Activated naive CD4-positive, alpha-beta T cell treated with anti-CD3 and anti-CD28 coated beads, Interleukin-2, amount 10 ng/mL, durations not matched to agents 7 days and 5 days (primary cell): Measurements from ENCODE around the gene CERS5.
A peak's percentile ranks its signal among the peaks of the same experiment; 100 is the strongest.
"Not testable (repeated sequence)": the region's sequence is repeated elsewhere in the genome, so short reads cannot be mapped to it uniquely, and the experiment has no call there.

Source experiments
- CTCF ChIA-PET: fragments of 350-600 bp; sonication (Branson Sonifier 250); formaldehyde crosslinking; loops from one replicate; lab custom pipeline; 2021; ENCODE audit warnings: antibody characterized with exemption; lab: Charles Lee
- DNase-seq: peaks from one replicate; pipeline ENCODE4 v3.0.0-alpha.2; 2020
- H3K27ac Mint-ChIP-seq: one replicate; pipeline ENCODE4 v1.8.0; 2021; ENCODE audit warnings: mild to moderate bottlenecking, moderate library complexity, mixed read lengths
- H3K27me3 Mint-ChIP-seq: one replicate; pipeline ENCODE4 v1.8.0; 2021; ENCODE audit warnings: mild to moderate bottlenecking, mixed read lengths
- H3K36me3 Mint-ChIP-seq: one replicate; pipeline ENCODE4 v1.8.0; 2021; ENCODE audit warnings: mixed read lengths
- H3K4me1 Mint-ChIP-seq: one replicate; pipeline ENCODE4 v1.8.0; 2021; ENCODE audit warnings: mixed read lengths
- H3K4me3 Mint-ChIP-seq: one replicate; pipeline ENCODE4 v1.8.0; 2021; ENCODE audit warnings: mild to moderate bottlenecking, moderate library complexity, mixed read lengths
- H3K9me3 Mint-ChIP-seq: one replicate; pipeline ENCODE4 v1.8.0; 2021; ENCODE audit warnings: mixed read lengths

CERS5 gene

DNA sequence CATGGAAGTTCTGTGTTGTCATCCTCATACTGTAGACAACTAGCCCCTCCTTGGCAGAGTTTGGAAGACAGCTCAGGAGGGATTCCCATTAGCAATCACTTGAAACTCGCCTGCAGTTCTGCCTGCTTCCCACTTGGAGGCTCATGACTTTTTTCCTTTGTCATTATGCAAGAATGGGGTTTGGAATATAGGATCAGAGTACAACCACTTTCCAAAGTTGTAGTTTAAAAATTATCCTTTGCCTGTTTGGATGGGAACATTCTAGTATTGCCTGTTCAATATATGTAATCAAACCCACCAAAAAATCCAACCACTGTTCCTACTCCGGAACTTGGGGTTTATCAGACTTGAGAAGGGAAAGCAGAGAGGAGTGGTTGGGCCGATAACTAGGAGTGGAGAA, 65.5 kb downstream of the CERS5 start:
- H3K27ac Mint-ChIP-seq: no peak overlapping the region
- H3K4me3 Mint-ChIP-seq: no peak overlapping the region
- no peaks in the 10 kb centered on the region for H3K9me3 Mint-ChIP-seq
- no peaks in the 10 kb centered on the region for H3K4me1 Mint-ChIP-seq
- peaks cover 21% of the 10 kb centered on the region for H3K27me3 Mint-ChIP-seq
- CTCF ChIA-PET: interaction anchor here (2.1 to 4.7 kb wide), 2 partner anchors 10 to 12 kb away, joined by 7 to 27 read pairs; partner anchors contain the start of gene COX14
- H3K36me3 Mint-ChIP-seq: peaks cover 34% of the 10 kb centered on the region
- no peak for DNase-seq

DNA sequence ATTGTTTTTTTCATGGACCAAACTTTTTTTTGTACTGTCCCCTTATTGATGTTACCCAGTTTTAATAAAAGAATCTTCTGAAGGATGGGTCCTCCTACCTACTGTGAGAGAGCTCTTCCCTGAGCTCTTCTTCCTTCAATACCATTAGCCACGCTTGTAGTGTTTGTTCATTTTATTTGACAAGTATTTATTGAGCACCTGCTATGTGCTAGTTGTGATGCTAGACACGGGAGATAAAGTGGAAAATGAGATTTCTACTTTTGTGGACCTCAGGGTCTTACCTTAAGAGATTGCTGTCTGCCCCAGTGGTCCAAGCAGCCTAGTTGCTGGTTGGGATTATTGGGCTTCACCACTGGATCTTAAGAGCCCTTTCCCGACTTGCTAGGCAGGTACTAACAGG, 66.6 kb downstream of the CERS5 start:
- DNase-seq: no peak
- CTCF ChIA-PET: interaction anchor here (0.8 to 4.7 kb wide), 4 partner anchors 11 to 133 kb away, joined by 3 to 27 read pairs (median 6); partner anchors contain the start of genes COX14 and SMARCD1
- H3K4me3 Mint-ChIP-seq: no peak overlapping the region
- no peaks in the 10 kb centered on the region for H3K9me3 Mint-ChIP-seq
- H3K4me1 Mint-ChIP-seq: no peaks in the 10 kb centered on the region
- peaks cover 16% of the 10 kb centered on the region for H3K27me3 Mint-ChIP-seq
- no peak overlapping the region for H3K27ac Mint-ChIP-seq
- H3K36me3 Mint-ChIP-seq: peaks cover 45% of the 10 kb centered on the region

DNA sequence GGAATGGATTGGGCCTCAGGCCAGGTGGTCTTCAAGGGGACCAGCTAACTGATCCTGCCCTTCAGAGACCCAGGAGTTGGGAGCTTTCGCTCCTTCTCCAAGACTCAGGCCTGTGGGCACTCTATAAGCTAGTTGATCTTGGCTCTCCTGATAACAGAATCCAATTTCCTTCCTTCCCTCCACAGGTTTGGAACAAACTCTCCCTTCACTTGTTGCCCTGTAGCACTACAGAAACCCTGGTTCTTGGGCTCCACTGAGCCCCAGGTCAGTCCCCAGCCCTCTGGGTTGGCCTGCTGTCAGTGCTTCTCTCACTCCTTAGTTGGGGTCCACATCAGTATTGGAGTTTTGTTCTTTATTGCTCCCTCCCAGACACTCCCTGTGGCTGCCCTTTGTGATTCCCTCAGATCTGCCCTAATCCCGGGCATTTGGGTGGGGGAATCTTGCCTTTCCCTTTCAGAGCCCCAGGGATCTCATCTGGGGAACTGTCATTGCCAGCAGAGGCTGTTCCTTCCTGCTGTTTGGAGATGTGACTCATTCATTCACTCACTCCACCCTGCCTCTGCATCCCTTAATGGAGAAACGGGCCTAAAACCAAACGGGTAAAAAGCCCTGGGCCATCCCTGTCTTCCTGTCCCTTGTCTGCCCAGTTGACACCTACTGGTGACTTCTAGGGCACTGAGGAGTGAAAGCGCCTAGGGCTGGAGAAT, 67.7 kb downstream of the CERS5 start:
- H3K4me3 Mint-ChIP-seq: no peak overlapping the region
- H3K27me3 Mint-ChIP-seq: peaks cover 6% of the 10 kb centered on the region
- DNase-seq: no peak
- no peaks in the 10 kb centered on the region for H3K9me3 Mint-ChIP-seq
- H3K27ac Mint-ChIP-seq: no peak overlapping the region
- peaks cover 52% of the 10 kb centered on the region for H3K36me3 Mint-ChIP-seq
- CTCF ChIA-PET: interaction anchor here (0.6 to 1.3 kb wide), 2 partner anchors 12 to 28 kb away, joined by 4 to 7 read pairs; partner anchors contain the start of gene COX14
- H3K4me1 Mint-ChIP-seq: no peaks in the 10 kb centered on the region

DNA sequence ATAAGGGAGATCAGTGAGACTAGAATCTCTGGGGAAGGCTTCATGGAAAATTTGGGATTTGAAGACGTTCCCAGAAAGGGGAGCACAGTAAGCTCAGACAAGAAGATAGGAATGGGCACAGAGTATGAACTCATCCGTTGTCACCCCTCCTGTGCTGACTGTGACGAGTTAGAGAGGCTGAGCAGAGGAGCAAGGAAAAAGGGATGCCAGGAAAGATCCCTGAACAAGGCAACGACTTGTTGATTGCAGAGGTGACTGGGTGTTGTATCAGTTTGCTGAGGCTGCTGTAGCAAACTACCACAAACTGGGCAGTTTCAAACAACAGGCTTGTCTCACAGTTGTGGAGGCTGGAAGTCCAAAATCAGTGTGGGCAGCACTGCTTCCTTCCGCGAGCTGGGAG, 69.2 kb downstream of the CERS5 start:
- DNase-seq: no peak
- Mint-ChIP-seq H3K4me3 (no peak overlapping the region), H3K9me3 (no peaks in the 10 kb centered on the region), H3K27me3 (no peaks in the 10 kb centered on the region), H3K27ac (no peak overlapping the region), H3K36me3 (peaks cover 60% of the 10 kb centered on the region), H3K4me1 (no peaks in the 10 kb centered on the region)
- CTCF ChIA-PET: interaction anchor here (1.2 kb wide), 1 partner anchor 78 kb away, joined by 3 read pairs; no protein-coding TSS in a partner anchor

DNA sequence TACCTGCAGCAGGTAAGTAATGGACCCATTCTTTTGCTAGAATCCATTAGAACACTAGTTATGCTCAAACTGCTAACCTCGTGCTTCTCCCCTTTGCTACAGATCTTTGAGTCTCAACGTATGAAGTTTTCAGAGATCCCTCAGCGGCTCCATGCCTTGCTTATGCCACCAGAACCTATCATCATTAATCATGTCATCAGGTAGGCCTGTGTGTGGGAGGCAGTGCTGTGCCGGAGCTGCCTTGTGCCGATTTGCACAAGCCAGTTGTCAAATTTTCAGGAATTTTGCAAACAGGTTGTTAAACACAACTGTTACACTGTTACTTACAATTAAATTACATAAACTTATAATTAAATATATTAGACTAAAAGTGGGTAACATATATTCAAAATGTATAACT, 76.8 kb downstream of the CERS5 start:
- H3K4me1 Mint-ChIP-seq: peaks cover 20% of the 10 kb centered on the region
- no peaks in the 10 kb centered on the region for H3K27me3 Mint-ChIP-seq
- no peak overlapping the region for H3K27ac Mint-ChIP-seq
- H3K4me3 Mint-ChIP-seq: no peak overlapping the region
- H3K9me3 Mint-ChIP-seq: no peaks in the 10 kb centered on the region
- DNase-seq: no peak
- peaks cover 38% of the 10 kb centered on the region for H3K36me3 Mint-ChIP-seq
- CTCF ChIA-PET: interaction anchor here (1.3 to 1.8 kb wide), 5 partner anchors 11 to 87 kb away, joined by 3 to 20 read pairs (median 6); partner anchors contain the start of genes COX14 and GPD1

DNA sequence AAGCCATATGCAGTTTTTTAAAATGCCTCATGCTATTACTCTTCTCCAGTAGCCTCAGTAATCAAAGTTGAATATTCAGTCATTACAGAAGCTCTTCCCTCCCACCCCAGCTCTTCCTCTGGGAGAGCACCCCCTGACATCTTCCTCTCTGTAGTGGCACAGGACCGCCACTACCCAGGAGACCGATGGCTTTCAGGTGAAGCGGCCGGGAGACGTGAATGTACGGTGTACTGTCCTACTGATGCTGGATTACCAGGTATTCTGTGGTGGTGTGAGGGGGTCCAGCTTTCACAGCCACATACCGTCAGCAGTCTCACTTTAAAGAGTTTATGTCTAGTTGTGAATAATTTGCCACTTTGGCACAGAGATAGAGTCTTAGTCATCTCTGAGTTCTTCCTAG, 77.4 kb downstream of the CERS5 start:
- Mint-ChIP-seq H3K4me1 (peaks cover 23% of the 10 kb centered on the region), H3K36me3 (peaks cover 34% of the 10 kb centered on the region), H3K9me3 (no peaks in the 10 kb centered on the region), H3K4me3 (no peak overlapping the region), H3K27ac (peak overlapping the region; percentile 7), H3K27me3 (no peaks in the 10 kb centered on the region)
- DNase-seq: no peak
- CTCF ChIA-PET: interaction anchor here (0.7 to 1.8 kb wide), 11 partner anchors 11 to 122 kb away, joined by 3 to 20 read pairs (median 3); partner anchors contain the start of genes COX14 and GPD1

DNA sequence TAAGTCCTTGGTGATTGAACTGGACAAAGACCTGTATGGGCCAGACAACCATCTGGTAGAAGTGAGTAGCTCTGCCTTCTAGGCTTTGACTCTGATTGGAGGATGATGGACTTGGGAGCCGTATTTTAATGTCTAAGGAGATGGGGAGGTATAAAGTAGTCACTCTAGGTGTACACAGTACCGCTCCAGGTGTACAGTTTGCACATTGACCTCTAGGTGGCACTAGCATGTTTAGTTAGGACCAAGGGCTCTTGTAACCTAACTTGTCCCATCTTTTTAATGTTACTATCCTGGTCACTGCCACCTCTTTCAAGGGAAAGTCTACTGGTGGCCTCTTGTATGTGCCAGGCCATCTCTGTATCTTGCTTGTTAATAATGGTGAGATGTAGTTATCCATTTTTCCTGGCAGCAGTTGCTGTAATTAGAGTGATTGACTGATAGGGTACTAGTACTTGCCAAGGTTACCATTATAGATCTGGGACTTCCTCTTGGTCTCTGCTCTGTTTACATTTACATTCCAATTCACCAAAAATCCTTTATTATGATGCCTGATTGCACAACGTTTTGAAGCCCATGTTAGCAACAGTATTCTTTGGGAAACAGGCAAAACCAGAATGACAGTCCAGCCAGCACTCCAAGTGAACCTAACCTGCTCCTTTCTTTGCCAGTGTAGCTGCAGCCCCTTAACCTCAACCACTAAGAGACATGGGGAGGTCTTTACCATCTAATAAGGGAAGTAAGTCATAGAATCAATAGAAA, 78.4 kb downstream of the CERS5 start:
- peaks cover 26% of the 10 kb centered on the region for H3K4me1 Mint-ChIP-seq
- H3K36me3 Mint-ChIP-seq: peaks cover 27% of the 10 kb centered on the region
- H3K27ac Mint-ChIP-seq: no peak overlapping the region
- no peaks in the 10 kb centered on the region for H3K9me3 Mint-ChIP-seq
- no peaks in the 10 kb centered on the region for H3K27me3 Mint-ChIP-seq
- H3K4me3 Mint-ChIP-seq: no peak overlapping the region
- peak; percentile 72 for DNase-seq
- CTCF ChIA-PET: interaction anchor here (1.0 to 5.6 kb wide), 17 partner anchors 12 to 121 kb away, joined by 3 to 20 read pairs (median 4); partner anchors contain the start of genes COX14 and GPD1

DNA sequence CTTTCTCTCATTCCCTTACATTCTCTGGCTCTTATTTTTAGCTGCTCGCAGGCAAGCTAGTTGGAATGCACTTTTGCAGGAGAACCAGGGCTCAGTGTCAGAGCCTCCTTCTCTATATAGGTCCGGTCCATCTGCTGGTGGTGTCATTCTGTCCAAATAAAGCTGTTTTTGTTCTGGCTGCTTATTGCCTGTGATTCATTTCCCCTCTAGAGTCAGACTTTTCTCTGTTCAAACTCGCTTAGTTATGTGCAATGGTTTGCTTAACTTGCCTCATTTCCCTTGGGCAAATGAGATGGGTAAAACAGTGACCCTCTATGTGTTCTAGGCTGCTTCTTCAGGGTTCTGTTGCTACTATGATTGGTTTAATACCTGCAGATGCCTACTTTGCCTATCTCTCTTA, 79.2 kb downstream of the CERS5 start:
- DNase-seq: no peak
- Mint-ChIP-seq H3K4me1 (peaks cover 30% of the 10 kb centered on the region), H3K27me3 (no peaks in the 10 kb centered on the region), H3K36me3 (peaks cover 24% of the 10 kb centered on the region), H3K27ac (no peak overlapping the region), H3K4me3 (no peak overlapping the region), H3K9me3 (no peaks in the 10 kb centered on the region)
- CTCF ChIA-PET: interaction anchor here (0.5 to 5.6 kb wide), 12 partner anchors 12 to 555 kb away, joined by 3 to 20 read pairs (median 4); partner anchors contain the start of gene COX14

DNA sequence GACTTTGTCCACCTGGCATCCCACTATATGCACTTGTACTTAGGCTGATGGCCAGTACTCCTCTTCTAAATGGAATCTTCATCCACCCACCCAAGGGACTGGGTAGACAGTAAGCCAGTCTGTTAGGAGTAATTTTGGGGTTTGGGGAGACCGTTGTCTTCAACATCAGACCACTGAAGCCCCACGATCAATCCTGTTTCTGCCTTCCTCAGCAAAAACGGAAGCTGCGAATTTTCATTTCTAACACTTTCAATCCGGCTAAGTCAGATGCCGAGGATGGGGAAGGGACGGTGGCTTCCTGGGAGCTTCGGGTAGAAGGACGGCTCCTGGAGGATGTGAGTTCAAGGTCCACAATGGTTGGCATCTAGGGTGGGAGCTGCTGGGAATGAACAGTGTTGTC, 80.0 kb downstream of the CERS5 start:
- Mint-ChIP-seq H3K4me3 (no peak overlapping the region), H3K27me3 (no peaks in the 10 kb centered on the region), H3K4me1 (peaks cover 30% of the 10 kb centered on the region), H3K27ac (peak overlapping the region; percentile 35), H3K36me3 (peaks cover 24% of the 10 kb centered on the region), H3K9me3 (no peaks in the 10 kb centered on the region)
- CTCF ChIA-PET: interaction anchor here (0.7 to 5.6 kb wide), 10 partner anchors 13 to 89 kb away, joined by 3 to 20 read pairs (median 4); partner anchors contain the start of genes CERS5 and COX14
- no peak for DNase-seq

DNA sequence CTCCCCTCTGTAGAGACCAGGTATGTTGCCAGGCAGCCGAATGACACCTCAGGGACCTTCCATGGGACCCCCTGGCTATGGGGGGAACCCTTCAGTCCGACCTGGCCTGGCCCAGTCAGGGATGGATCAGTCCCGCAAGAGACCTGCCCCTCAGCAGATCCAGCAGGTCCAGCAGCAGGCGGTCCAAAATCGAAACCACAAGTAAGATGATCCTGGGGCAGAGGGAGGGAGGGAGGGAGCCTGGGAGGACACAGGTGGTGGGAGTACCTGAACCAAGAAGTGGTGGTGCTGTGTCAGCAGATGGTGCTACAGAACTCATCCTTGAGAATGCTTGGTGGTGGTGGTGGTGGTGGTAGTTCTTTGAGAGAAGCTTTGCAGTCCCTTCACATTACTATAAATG, 81.0 kb downstream of the CERS5 start:
- Mint-ChIP-seq H3K4me3 (peak overlapping the region; percentile 92), H3K4me1 (peaks cover 30% of the 10 kb centered on the region), H3K9me3 (no peaks in the 10 kb centered on the region), H3K27me3 (peaks cover 6% of the 10 kb centered on the region), H3K36me3 (peaks cover 19% of the 10 kb centered on the region), H3K27ac (peak overlapping the region; percentile 86)
- DNase-seq: peak; percentile 30
- CTCF ChIA-PET: interaction anchor here (0.8 to 5.6 kb wide), 7 partner anchors 12 to 309 kb away, joined by 3 to 40 read pairs (median 8); partner anchors contain the start of genes CERS5 and COX14

DNA sequence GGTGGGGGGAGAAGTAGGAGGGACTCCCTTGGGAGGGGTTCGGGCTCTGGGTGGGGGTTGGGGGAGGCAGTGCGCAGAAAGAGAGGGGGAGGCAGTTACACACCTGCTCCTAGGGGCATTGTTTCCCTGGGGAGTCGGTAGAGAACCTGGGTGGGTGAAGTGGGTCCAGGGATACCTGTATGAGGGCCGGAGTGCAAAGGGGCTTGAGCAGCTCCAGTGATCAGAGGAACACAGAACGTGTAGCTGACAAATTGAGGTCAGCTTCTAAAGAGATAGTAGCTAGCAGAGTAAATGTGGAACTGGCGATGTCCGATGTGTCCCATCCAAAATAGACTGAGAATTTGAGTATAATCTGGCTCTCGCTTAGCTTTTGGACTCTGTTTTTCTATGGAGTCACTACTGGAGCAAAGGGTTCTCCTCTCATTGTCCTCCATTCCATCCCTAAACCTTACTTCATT, 81.5 kb downstream of the CERS5 start:
- CTCF ChIA-PET: interaction anchor here (0.8 to 5.6 kb wide), 11 partner anchors 9 to 308 kb away, joined by 3 to 40 read pairs (median 5); partner anchors contain the start of gene COX14
- Mint-ChIP-seq H3K36me3 (peaks cover 16% of the 10 kb centered on the region), H3K27ac (peak overlapping the region; percentile 86), H3K4me1 (peaks cover 30% of the 10 kb centered on the region), H3K27me3 (peaks cover 6% of the 10 kb centered on the region), H3K9me3 (no peaks in the 10 kb centered on the region), H3K4me3 (peak overlapping the region; percentile 92)
- DNase-seq: no peak

DNA sequence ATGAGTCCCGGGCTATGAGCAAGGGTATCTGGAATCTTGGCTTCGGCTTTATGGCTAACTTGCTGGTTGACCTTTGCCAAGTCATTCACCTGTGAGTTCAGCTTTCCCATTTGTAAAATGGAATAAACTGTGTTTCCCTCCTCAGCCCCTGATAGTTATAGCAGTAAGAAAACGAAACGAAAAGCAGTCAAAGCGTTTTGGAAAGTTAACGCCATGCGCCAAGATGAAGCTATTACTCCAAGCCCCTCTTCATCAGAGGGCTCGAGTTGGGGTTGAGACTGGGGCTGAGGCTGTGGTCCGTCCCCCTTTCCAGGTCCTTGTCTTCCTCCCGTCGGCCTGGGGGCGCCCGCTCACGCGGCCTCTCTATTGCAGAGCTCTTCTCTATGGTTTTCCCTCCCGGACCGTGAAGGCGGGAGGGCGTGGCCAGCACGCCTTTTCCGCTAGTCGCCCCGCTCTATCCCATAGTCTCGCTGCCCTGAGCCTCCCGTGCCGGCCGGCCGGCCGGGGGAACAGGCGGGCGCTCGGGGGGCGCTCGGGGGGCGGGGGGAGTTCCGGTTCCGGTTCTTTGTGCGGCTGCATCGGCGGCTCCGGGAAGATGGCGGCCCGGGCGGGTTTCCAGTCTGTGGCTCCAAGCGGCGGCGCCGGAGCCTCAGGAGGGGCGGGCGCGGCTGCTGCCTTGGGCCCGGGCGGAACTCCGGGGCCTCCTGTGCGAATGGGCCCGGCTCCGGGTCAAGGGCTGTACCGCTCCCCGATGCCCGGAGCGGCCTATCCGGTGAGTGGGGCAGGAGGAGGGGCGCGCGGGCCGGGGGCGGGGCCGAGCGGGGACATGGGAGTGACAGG, 82.2 kb downstream of the CERS5 start, which contains the start of gene SMARCD1:
TSS of gene SMARCD1 (plus strand) at position 568 of the 840 bp plus-strand sequence. CDS start at position 596, 28 bp downstream.
- H3K27ac Mint-ChIP-seq: peak within 1 kb of the TSS; percentile 95
- peaks cover 6% of the 10 kb centered on the region for H3K27me3 Mint-ChIP-seq
- CTCF ChIA-PET: interaction anchor here (0.8 to 5.6 kb wide), 13 partner anchors 9 to 117 kb away, joined by 3 to 40 read pairs (median 5); partner anchors contain the start of genes COX14 and GPD1
- peaks cover 12% of the 10 kb centered on the region for H3K36me3 Mint-ChIP-seq
- H3K4me1 Mint-ChIP-seq: peaks cover 30% of the 10 kb centered on the region
- H3K9me3 Mint-ChIP-seq: no peaks in the 10 kb centered on the region
- peak; percentile 88 for DNase-seq
- H3K4me3 Mint-ChIP-seq: peak within 1 kb of the TSS; percentile 92

DNA sequence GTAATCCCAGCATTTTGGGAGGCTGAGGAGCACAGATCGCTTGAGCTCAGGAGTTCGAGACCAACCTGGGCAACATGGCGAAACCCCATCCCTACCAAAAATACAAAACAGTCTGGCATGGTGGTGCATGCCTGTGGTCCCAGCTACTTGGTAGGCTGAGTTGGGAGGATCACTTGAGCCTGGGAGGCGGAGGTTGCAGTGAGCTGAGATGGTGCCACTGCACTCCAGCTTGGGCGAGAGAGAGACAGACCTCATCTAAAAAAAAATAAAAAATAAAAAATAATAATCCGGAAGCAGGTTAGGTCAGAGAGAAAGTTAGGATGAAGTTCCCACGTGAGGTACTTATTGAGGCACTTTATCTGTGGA, 82.8 kb downstream of the CERS5 start:
- Mint-ChIP-seq H3K27ac (peak overlapping the region; percentile 95), H3K4me1 (peaks cover 30% of the 10 kb centered on the region), H3K4me3 (peak overlapping the region; percentile 92)
- H3K27me3 Mint-ChIP-seq, H3K36me3 Mint-ChIP-seq, H3K9me3 Mint-ChIP-seq, DNase-seq: not testable (repeated sequence)
- CTCF ChIA-PET: interaction anchor here (0.8 to 5.6 kb wide), 11 partner anchors 8 to 117 kb away, joined by 3 to 40 read pairs (median 5); partner anchors contain the start of genes COX14 and GPD1
